MM.1S (cell line): ENCODE results near the gene REX1BD.

Experiments used
- DNase-seq: peaks from one replicate; pipeline ENCODE4 v3.0.0-alpha.2; 2015
- H2AFZ ChIP-seq: fragments of 300-600 bp; sonication (generic); 2 replicates; pipeline ENCODE4 v1.6.0; 2016; ENCODE audit warnings: antibody characterized with exemption, low read length
- H3F3A ChIP-seq: fragments of 300-600 bp; sonication (generic); 2 replicates; pipeline ENCODE4 v1.6.1; 2016; ENCODE audit warnings: mild to moderate bottlenecking, antibody characterized with exemption, low read length, moderate library complexity, mixed read lengths; ENCODE audit not compliant: insufficient read depth
- H3K27ac ChIP-seq: fragments of 300-600 bp; sonication (generic); 2 replicates; pipeline ENCODE4 v1.5.1; 2016; ENCODE audit warnings: mild to moderate bottlenecking, low read length
- H3K27me3 ChIP-seq: fragments of 300-600 bp; sonication (generic); replicated peaks from 2 replicates; pipeline ENCODE4 v1.6.0; 2016; ENCODE audit warnings: low read length; ENCODE audit not compliant: insufficient read depth
- H3K36me3 ChIP-seq: fragments of 300-600 bp; sonication (generic); replicated peaks from 2 replicates; pipeline ENCODE4 v1.6.1; 2016; ENCODE audit warnings: mild to moderate bottlenecking, low read length, mixed read lengths; ENCODE audit not compliant: insufficient read depth
- H3K4me1 ChIP-seq: fragments of 300-600 bp; sonication (generic); 2 replicates; pipeline ENCODE4 v1.6.1; 2016; ENCODE audit warnings: low read length, mixed read lengths
- H3K4me2 ChIP-seq: fragments of 300-600 bp; sonication (generic); 2 replicates; pipeline ENCODE4 v1.6.0; 2016; ENCODE audit warnings: low read depth, low read length
- H3K4me3 ChIP-seq: fragments of 300-600 bp; sonication (generic); 2 replicates; pipeline ENCODE4 v1.5.1; 2016; ENCODE audit warnings: low read length, mixed read lengths
- H3K79me2 ChIP-seq: fragments of 300-600 bp; sonication (generic); 2 replicates; pipeline ENCODE4 v1.6.1; 2016; ENCODE audit warnings: mixed run types, low read length, mixed read lengths
- H3K9ac ChIP-seq: fragments of 300-600 bp; sonication (generic); 2 replicates; pipeline ENCODE4 v1.6.1; 2016; ENCODE audit warnings: low read length, mixed read lengths
- H3K9me2 ChIP-seq: fragments of 300-600 bp; sonication (generic); replicated peaks from 2 replicates; pipeline ENCODE4 v1.6.1; 2016; ENCODE audit warnings: mild to moderate bottlenecking, low read length, mixed read lengths; ENCODE audit not compliant: insufficient read depth
- H3K9me3 ChIP-seq: fragments of 300-600 bp; sonication (generic); replicated peaks from 2 replicates; pipeline ENCODE4 v1.6.1; 2016; ENCODE audit warnings: mild to moderate bottlenecking, low read length, mixed read lengths; ENCODE audit not compliant: insufficient read depth
- H4K20me1 ChIP-seq: fragments of 300-600 bp; sonication (generic); 2 replicates; pipeline ENCODE4 v1.6.1; 2016; ENCODE audit warnings: mild to moderate bottlenecking, low read length, moderate library complexity, mixed read lengths; ENCODE audit not compliant: insufficient read depth
- CTCF ChIP-seq: fragments of 300-600 bp; sonication (generic); IDR thresholded peaks from 2 replicates; pipeline ENCODE4 v1.5.1; 2016; ENCODE audit warnings: antibody characterized with exemption, low read length, mixed read lengths
- EZH2 ChIP-seq: fragments of 300-600 bp; sonication (generic); optimal IDR thresholded peaks from 2 replicates; pipeline ENCODE3; 2017; ENCODE audit warnings: low read depth, mild to moderate bottlenecking, antibody characterized with exemption, low read length, mixed read lengths
- EZH2phosphoT487 ChIP-seq: fragments of 300-600 bp; sonication (generic); IDR thresholded peaks from 2 replicates; pipeline ENCODE4 v1.6.1; 2018; ENCODE audit warnings: antibody characterized with exemption, low read length

REX1BD gene

GRCh38 chr19:18587962-18588610 is 512 bp upstream of the REX1BD start:
- Histone ChIP-seq H3K9ac (peak overlapping the region; percentile 95; the same call in 1 of the 2 replicates), H4K20me1 (no peaks in the 10 kb centered on the region), H3F3A (peaks cover 17% of the 10 kb centered on the region), H3K4me1 (peaks cover 10% of the 10 kb centered on the region), H3K4me3 (peak overlapping the region; percentile 98), H3K27ac (peak overlapping the region; percentile 92; the same call in 1 of the 2 replicates), H3K4me2 (peak overlapping the region; percentile 99), H3K79me2 (peaks cover 16% of the 10 kb centered on the region), H3K9me2 (no peaks in the 10 kb centered on the region), H2AFZ (peak overlapping the region; percentile 92), H3K27me3 (peaks cover 10% of the 10 kb centered on the region), H3K9me3 (no peaks in the 10 kb centered on the region), H3K36me3 (0 out of 2 replicates have a peak, but pooled peaks cover 7% of the 10 kb centered on the region)
- no peak for DNase-seq
- TF ChIP-seq CTCF (no peak), EZH2phosphoT487 (no peak), EZH2 (no peak)

GRCh38 chr19:18589380-18590272 is 1.0 kb downstream of the REX1BD start:
- Histone ChIP-seq H3K9me2 (no peaks in the 10 kb centered on the region), H3K4me2 (peak overlapping the region; percentile 99), H3K36me3 (0 out of 2 replicates have a peak, but pooled peaks cover 7% of the 10 kb centered on the region), H3K9me3 (no peaks in the 10 kb centered on the region), H2AFZ (peak overlapping the region; percentile 92), H3K9ac (peak overlapping the region; percentile 95), H3F3A (peaks cover 20% of the 10 kb centered on the region), H3K27ac (peak overlapping the region; percentile 92), H3K79me2 (peaks cover 16% of the 10 kb centered on the region), H3K4me1 (peaks cover 10% of the 10 kb centered on the region), H4K20me1 (no peaks in the 10 kb centered on the region), H3K27me3 (no peaks in the 10 kb centered on the region), H3K4me3 (peak overlapping the region; percentile 98)
- peak; percentile 76 for DNase-seq
- no peak for TF ChIP-seq EZH2
- TF ChIP-seq EZH2phosphoT487: no peak
- peak; percentile 17; the same call in 1 of the 2 replicates for TF ChIP-seq CTCF

GRCh38 chr19:18590273-18591272 is 2.0 kb downstream of the REX1BD start:
- Histone ChIP-seq H3F3A (peaks cover 20% of the 10 kb centered on the region), H3K36me3 (0 out of 2 replicates have a peak, but pooled peaks cover 7% of the 10 kb centered on the region), H3K9me2 (no peaks in the 10 kb centered on the region), H3K4me3 (no peak overlapping the region), H3K27me3 (peaks cover 6% of the 10 kb centered on the region; the same call in 1 of the 2 replicates), H3K9me3 (no peaks in the 10 kb centered on the region), H3K4me1 (peaks cover 10% of the 10 kb centered on the region), H3K79me2 (peaks cover 16% of the 10 kb centered on the region), H2AFZ (no peak overlapping the region), H3K27ac (no peak overlapping the region), H3K9ac (no peak overlapping the region), H3K4me2 (no peak overlapping the region), H4K20me1 (no peaks in the 10 kb centered on the region)
- no peak for DNase-seq
- TF ChIP-seq EZH2 (no peak), CTCF (no peak), EZH2phosphoT487 (no peak)
